Measurements from ENCODE around the gene HSP90AB1. TPM values are rescaled to one million over a fixed set of nuclear protein-coding genes. Genes with fewer than 3 reads are reported as not detected.

The HSP90AB1 gene
- total RNA-seq, 1 donor from 2014 or later = 509 TPM

DNA sequence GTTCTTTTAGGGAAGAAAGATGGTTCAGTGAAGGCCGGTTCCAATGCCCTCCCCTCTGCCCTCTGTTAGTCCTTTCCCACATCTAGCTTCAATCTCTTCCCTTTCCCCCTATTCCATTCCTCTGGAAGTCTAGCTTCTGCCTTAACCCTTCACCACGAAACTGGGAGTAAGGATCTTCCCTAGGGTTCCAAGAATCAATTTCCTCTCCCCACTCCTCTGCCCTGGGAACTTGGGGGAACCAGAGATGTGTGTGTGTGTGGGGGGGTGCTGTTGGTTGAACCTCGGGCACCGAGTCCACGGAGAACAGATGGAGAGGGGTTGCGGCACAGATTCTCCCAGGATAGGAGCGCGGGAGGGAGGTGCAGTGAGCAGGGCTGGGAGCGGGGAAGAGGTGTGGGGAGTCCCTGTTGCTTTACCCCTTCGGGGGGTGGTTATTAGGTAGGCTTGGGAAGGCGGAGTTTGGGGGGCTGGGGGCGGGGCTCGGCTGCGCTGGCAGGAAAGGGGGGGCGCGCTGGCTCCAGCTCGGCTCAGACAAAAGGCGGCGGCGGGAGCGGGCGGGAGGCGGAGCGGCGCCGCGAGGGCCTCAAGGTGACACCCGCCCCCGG is 23.1 kb downstream of the HSP90AB1 start, which contains the start of gene TMEM151B:
TMEM151B (plus strand) TSS at position 530 of the 605 bp plus-strand sequence. CDS start 293 bp downstream, outside the sequence.
- peaks cover 43% of the 10 kb centered on the region for H3K27me3 Mint-ChIP-seq (ENCODE audit: unreplicated experiment)
- H3K36me3 Mint-ChIP-seq (ENCODE audit: unreplicated experiment) = no peaks in the 10 kb centered on the region
- no peak for DNase-seq (ENCODE audit: extremely low spot score, unreplicated experiment)
- no peaks in the 10 kb centered on the region for H3K9me3 Mint-ChIP-seq (ENCODE audit: unreplicated experiment)
- peak within 1 kb of the TSS; percentile 66 for H3K4me3 Mint-ChIP-seq (ENCODE audit: unreplicated experiment)
- TF ChIP-seq, protein P1, sequence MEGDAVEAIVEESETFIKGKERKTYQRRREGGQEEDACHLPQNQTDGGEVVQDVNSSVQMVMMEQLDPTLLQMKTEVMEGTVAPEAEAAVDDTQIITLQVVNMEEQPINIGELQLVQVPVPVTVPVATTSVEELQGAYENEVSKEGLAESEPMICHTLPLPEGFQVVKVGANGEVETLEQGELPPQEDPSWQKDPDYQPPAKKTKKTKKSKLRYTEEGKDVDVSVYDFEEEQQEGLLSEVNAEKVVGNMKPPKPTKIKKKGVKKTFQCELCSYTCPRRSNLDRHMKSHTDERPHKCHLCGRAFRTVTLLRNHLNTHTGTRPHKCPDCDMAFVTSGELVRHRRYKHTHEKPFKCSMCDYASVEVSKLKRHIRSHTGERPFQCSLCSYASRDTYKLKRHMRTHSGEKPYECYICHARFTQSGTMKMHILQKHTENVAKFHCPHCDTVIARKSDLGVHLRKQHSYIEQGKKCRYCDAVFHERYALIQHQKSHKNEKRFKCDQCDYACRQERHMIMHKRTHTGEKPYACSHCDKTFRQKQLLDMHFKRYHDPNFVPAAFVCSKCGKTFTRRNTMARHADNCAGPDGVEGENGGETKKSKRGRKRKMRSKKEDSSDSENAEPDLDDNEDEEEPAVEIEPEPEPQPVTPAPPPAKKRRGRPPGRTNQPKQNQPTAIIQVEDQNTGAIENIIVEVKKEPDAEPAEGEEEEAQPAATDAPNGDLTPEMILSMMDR (IDR thresholded peaks at IDR 0.05) = no peak
- no peak within 1 kb of the TSS for H3K27ac Mint-ChIP-seq (ENCODE audit: unreplicated experiment)
- H3K4me1 Mint-ChIP-seq (ENCODE audit: unreplicated experiment) = peaks cover 4% of the 10 kb centered on the region

DNA sequence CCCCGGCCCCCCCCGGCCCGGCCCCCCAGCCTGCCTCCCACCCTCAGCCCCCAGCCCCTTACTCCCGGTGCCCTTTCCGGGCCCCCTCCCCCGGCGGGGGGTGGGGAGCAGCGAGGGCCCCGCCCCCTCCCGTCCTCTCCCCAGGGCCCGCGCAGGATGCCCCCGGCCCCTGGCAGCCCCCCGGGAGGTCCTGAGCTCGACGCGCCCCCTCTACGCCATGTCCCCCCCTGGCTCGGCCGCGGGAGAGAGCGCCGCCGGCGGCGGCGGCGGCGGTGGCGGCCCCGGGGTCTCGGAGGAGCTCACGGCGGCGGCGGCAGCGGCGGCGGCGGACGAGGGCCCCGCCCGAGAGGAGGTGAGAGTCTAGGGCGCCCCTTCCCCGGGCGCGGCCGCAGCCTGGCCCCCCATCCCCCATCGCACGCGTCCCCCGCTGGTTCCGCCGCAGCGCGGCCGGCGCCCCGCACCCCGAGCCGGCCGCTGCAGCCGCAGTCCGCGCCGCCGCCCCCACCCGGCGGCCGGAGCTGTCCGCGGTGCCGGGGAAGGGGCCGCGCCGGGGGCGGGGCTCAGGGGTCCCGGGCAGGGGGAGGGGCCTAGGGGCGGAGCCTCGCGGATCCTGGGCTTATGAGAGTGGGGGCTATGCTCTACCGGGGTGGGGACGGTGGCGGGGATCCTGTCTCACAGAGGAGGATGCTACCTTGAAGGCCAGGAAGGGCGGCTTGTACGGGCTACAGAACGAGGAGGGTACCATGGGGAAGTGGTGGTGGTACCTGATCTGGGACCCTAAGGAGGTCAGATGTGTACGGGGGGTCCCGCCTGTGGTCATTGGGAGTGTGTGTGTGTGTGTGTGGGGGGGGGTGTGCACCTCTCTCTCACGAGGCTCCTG is 23.9 kb downstream of the HSP90AB1 start:
- Mint-ChIP-seq H3K36me3 (ENCODE audit: unreplicated experiment) (no peaks in the 10 kb centered on the region), H3K27ac (ENCODE audit: unreplicated experiment) (no peak overlapping the region), H3K4me3 (ENCODE audit: unreplicated experiment) (peak overlapping the region; percentile 62), H3K27me3 (ENCODE audit: unreplicated experiment) (peaks cover 43% of the 10 kb centered on the region), H3K4me1 (ENCODE audit: unreplicated experiment) (peaks cover 4% of the 10 kb centered on the region), H3K9me3 (ENCODE audit: unreplicated experiment) (no peaks in the 10 kb centered on the region)
- no peak for DNase-seq (ENCODE audit: extremely low spot score, unreplicated experiment)
- TF ChIP-seq, protein P1 (IDR thresholded peaks at IDR 0.05) = no peak

DNA sequence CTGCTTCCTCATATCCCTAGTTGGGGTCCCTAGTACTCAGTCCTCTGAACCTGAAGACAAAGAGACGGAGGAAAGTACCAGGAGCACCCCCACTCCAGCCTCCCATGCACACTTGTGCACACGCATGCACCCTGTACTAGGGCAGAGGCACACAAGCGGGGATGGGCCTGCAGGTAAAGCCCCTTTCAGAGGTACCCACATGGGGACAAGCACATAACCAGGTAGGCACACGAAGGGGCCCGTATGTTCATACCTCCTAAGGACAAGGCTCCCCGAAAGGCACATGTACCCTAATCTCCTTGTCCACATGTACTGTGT is 24.5 kb downstream of the HSP90AB1 start:
- peaks cover 4% of the 10 kb centered on the region for H3K4me1 Mint-ChIP-seq (ENCODE audit: unreplicated experiment)
- H3K36me3 Mint-ChIP-seq (ENCODE audit: unreplicated experiment) = no peaks in the 10 kb centered on the region
- H3K27me3 Mint-ChIP-seq (ENCODE audit: unreplicated experiment) = peaks cover 43% of the 10 kb centered on the region
- no peak for DNase-seq (ENCODE audit: extremely low spot score, unreplicated experiment)
- H3K27ac Mint-ChIP-seq (ENCODE audit: unreplicated experiment) = no peak overlapping the region
- peak overlapping the region; percentile 62 for H3K4me3 Mint-ChIP-seq (ENCODE audit: unreplicated experiment)
- TF ChIP-seq, protein P1 (IDR thresholded peaks at IDR 0.05) = no peak
- H3K9me3 Mint-ChIP-seq (ENCODE audit: unreplicated experiment) = no peaks in the 10 kb centered on the region

DNA sequence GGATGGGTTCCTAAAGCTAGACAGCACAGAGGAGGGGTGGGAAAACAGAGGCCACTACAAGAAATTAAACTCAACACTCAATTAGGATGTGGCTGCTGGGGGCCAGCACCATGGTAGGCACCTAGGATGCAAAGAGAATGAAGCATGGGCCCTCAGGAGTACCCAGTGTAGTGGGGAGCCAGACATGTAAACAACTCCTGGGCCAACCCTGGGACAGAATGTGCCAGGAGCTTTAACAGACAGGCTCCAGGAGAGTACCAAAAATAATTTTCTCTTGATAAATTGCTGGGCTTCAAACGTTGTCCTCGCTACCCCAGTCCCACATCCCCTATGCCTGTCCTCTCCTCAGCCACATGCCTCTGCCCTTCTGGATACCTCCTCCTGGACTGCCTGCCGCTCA is 25.0 kb downstream of the HSP90AB1 start:
- no peaks in the 10 kb centered on the region for H3K9me3 Mint-ChIP-seq (ENCODE audit: unreplicated experiment)
- DNase-seq (ENCODE audit: extremely low spot score, unreplicated experiment) = no peak
- H3K4me1 Mint-ChIP-seq (ENCODE audit: unreplicated experiment) = peaks cover 4% of the 10 kb centered on the region
- peak overlapping the region; percentile 50 for H3K4me3 Mint-ChIP-seq (ENCODE audit: unreplicated experiment)
- TF ChIP-seq, protein P1 (IDR thresholded peaks at IDR 0.05) = no peak
- H3K27me3 Mint-ChIP-seq (ENCODE audit: unreplicated experiment) = peaks cover 43% of the 10 kb centered on the region
- H3K36me3 Mint-ChIP-seq (ENCODE audit: unreplicated experiment) = no peaks in the 10 kb centered on the region
- H3K27ac Mint-ChIP-seq (ENCODE audit: unreplicated experiment) = no peak overlapping the region

DNA sequence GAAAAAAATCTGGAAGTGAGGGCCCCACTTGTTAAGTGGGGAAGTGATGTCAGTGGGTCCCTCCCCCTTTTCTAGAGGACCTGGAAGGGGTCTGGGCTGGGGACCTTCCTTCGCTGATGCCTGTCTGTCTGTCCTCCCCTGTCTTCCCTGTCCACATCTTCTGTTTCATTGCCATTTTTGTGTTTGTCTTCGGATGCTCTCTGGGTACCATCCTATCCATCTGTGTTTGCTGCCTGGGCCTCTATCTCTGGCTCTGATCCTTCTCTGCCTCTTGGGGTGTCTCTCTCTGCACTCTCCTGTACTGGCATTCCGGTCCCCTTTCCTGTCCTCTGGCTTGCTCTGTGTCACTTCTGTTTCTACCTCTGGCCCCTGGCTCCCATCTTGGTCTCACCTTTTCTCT is 25.6 kb downstream of the HSP90AB1 start:
- DNase-seq (ENCODE audit: extremely low spot score, unreplicated experiment) = no peak
- peaks cover 47% of the 10 kb centered on the region for H3K27me3 Mint-ChIP-seq (ENCODE audit: unreplicated experiment)
- peaks cover 4% of the 10 kb centered on the region for H3K4me1 Mint-ChIP-seq (ENCODE audit: unreplicated experiment)
- H3K4me3 Mint-ChIP-seq (ENCODE audit: unreplicated experiment) = no peak overlapping the region
- no peaks in the 10 kb centered on the region for H3K36me3 Mint-ChIP-seq (ENCODE audit: unreplicated experiment)
- TF ChIP-seq, protein P1 (IDR thresholded peaks at IDR 0.05) = no peak
- no peaks in the 10 kb centered on the region for H3K9me3 Mint-ChIP-seq (ENCODE audit: unreplicated experiment)
- H3K27ac Mint-ChIP-seq (ENCODE audit: unreplicated experiment) = no peak overlapping the region

Data from osteocyte (in vitro differentiated cells).